ENCODE data around the gene EMID1.

Gene EMID1

GRCh38 chr22:29263791-29264276 lies 58.1 kb downstream of the EMID1 start:
- Histone ChIP-seq H3K36me3 (ENCODE audit: control insufficient read depth, low read depth, low read length) (peaks cover 17% of the 10 kb centered on the region), H3K4me1 (ENCODE audit: control insufficient read depth, low read depth, low read length) (peaks cover 9% of the 10 kb centered on the region)

DNA sequence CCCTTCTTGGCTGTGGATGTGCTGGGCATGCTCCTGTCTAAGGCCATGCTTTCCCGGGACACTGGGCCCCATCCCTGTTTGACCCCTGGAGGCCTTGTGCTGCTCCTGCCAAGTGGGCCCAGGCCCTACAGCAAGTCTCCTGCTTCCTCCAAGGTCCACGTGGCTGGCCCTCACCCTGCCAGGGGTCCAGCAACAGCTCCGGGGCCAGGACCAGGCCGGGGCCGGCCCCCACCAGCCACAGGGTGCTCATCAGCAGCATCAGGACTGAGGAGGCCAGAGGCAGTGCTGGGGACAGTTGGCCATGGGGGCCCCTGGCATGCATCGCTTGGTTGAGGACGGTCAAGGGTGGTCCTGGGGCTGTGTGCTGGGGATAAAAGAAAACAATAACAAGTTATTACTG lies 59.6 kb downstream of the EMID1 start:
- Histone ChIP-seq H3K9me3 (ENCODE audit: control insufficient read depth, low read depth, low read length) (no peaks in the 10 kb centered on the region), H3K27ac (ENCODE audit: low read length) (no peak overlapping the region), H3K36me3 (ENCODE audit: control insufficient read depth, low read depth, low read length) (peaks cover 25% of the 10 kb centered on the region), H3K4me3 (ENCODE audit: low read length) (no peak overlapping the region), H3K9ac (ENCODE audit: low read length) (no peak overlapping the region), H3K27me3 (ENCODE audit: control insufficient read depth, insufficient read depth, low read length) (no peaks in the 10 kb centered on the region), H3K4me1 (ENCODE audit: control insufficient read depth, low read depth, low read length) (peaks cover 16% of the 10 kb centered on the region)

More at GRCh38 chr22:29263791-29264276, 58.1 kb downstream of the EMID1 start:
- Histone ChIP-seq H3K9me3 (ENCODE audit: control insufficient read depth, low read depth, low read length) (no peaks in the 10 kb centered on the region), H3K27ac (ENCODE audit: low read length) (no peak overlapping the region), H3K27me3 (ENCODE audit: control insufficient read depth, insufficient read depth, low read length) (no peaks in the 10 kb centered on the region), H3K4me3 (ENCODE audit: low read length) (no peak overlapping the region), H3K9ac (ENCODE audit: low read length) (no peak overlapping the region)

- no peaks in the 10 kb centered on the region for H3K27me3 ChIP-seq (ENCODE audit: control insufficient read depth, insufficient read depth, low read length)
- no peak overlapping the region for H3K9ac ChIP-seq (ENCODE audit: low read length)
- H3K27ac ChIP-seq (ENCODE audit: low read length): no peak overlapping the region
- peaks cover 20% of the 10 kb centered on the region for H3K4me1 ChIP-seq (ENCODE audit: control insufficient read depth, low read depth, low read length)
- H3K4me3 ChIP-seq (ENCODE audit: low read length): peak overlapping the region; percentile 89
- peaks cover 31% of the 10 kb centered on the region for H3K36me3 ChIP-seq (ENCODE audit: control insufficient read depth, low read depth, low read length)
- H3K9me3 ChIP-seq (ENCODE audit: control insufficient read depth, low read depth, low read length): no peaks in the 10 kb centered on the region
Observed at GRCh38 chr22:29265929-29266328, 60.2 kb downstream of the EMID1 start.

GRCh38 chr22:29266564-29267461 lies 61.1 kb downstream of the EMID1 start:
- H3K9ac ChIP-seq (ENCODE audit: low read length): peak overlapping the region; percentile 99
- H3K4me1 ChIP-seq (ENCODE audit: control insufficient read depth, low read depth, low read length): peaks cover 27% of the 10 kb centered on the region
- peak overlapping the region; percentile 89 for H3K4me3 ChIP-seq (ENCODE audit: low read length)
- H3K27me3 ChIP-seq (ENCODE audit: control insufficient read depth, insufficient read depth, low read length): no peaks in the 10 kb centered on the region
- H3K9me3 ChIP-seq (ENCODE audit: control insufficient read depth, low read depth, low read length): no peaks in the 10 kb centered on the region
- H3K36me3 ChIP-seq (ENCODE audit: control insufficient read depth, low read depth, low read length): peaks cover 40% of the 10 kb centered on the region
- H3K27ac ChIP-seq (ENCODE audit: low read length): peak overlapping the region; percentile 100

DNA sequence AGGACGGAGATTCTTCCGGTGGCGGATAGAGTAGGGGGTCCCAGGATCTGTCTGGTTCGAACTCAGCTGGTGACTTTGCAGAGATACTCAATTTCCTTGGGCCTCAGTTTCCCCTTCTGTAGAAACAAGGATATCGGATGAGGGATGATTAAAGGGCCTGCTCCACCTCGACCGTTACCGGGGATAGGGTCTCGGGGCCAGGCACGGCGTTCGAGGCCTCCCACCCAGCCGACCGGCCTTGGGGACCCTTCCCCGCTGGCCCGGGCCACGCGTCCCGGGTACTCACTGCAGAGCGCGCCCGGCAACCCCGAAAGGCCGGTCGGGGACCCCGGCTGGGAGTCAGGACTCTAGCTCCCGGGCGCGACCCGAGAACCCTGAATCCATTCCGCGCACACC lies 61.8 kb downstream of the EMID1 start:
- H3K27ac ChIP-seq (ENCODE audit: low read length): peak overlapping the region; percentile 100
- no peaks in the 10 kb centered on the region for H3K27me3 ChIP-seq (ENCODE audit: control insufficient read depth, insufficient read depth, low read length)
- H3K9me3 ChIP-seq (ENCODE audit: control insufficient read depth, low read depth, low read length): no peaks in the 10 kb centered on the region
- peaks cover 27% of the 10 kb centered on the region for H3K4me1 ChIP-seq (ENCODE audit: control insufficient read depth, low read depth, low read length)
- peak overlapping the region; percentile 89 for H3K4me3 ChIP-seq (ENCODE audit: low read length)
- peak overlapping the region; percentile 99 for H3K9ac ChIP-seq (ENCODE audit: low read length)
- peaks cover 47% of the 10 kb centered on the region for H3K36me3 ChIP-seq (ENCODE audit: control insufficient read depth, low read depth, low read length)

- Histone ChIP-seq H3K9me3 (ENCODE audit: control insufficient read depth, low read depth, low read length) (no peaks in the 10 kb centered on the region), H3K36me3 (ENCODE audit: control insufficient read depth, low read depth, low read length) (peaks cover 52% of the 10 kb centered on the region), H3K4me3 (ENCODE audit: low read length) (peak within 1 kb of the TSS; percentile 89), H3K9ac (ENCODE audit: low read length) (peak within 1 kb of the TSS; percentile 99), H3K27ac (ENCODE audit: low read length) (peak within 1 kb of the TSS; percentile 100), H3K4me1 (ENCODE audit: control insufficient read depth, low read depth, low read length) (peaks cover 27% of the 10 kb centered on the region), H3K27me3 (ENCODE audit: control insufficient read depth, insufficient read depth, low read length) (no peaks in the 10 kb centered on the region)
Observed at GRCh38 chr22:29267858-29268510, 62.3 kb downstream of the EMID1 start, which contains the start of the genes EWSR1 and RHBDD3. Gene EWSR1, plus strand, starts transcription at chr22:29268268. Its CDS starts 69 bp downstream, at chr22:29268337. Gene RHBDD3, minus strand, starts transcription at chr22:29267981. Its CDS starts 2,355 bp downstream, at chr22:29265626.

DNA sequence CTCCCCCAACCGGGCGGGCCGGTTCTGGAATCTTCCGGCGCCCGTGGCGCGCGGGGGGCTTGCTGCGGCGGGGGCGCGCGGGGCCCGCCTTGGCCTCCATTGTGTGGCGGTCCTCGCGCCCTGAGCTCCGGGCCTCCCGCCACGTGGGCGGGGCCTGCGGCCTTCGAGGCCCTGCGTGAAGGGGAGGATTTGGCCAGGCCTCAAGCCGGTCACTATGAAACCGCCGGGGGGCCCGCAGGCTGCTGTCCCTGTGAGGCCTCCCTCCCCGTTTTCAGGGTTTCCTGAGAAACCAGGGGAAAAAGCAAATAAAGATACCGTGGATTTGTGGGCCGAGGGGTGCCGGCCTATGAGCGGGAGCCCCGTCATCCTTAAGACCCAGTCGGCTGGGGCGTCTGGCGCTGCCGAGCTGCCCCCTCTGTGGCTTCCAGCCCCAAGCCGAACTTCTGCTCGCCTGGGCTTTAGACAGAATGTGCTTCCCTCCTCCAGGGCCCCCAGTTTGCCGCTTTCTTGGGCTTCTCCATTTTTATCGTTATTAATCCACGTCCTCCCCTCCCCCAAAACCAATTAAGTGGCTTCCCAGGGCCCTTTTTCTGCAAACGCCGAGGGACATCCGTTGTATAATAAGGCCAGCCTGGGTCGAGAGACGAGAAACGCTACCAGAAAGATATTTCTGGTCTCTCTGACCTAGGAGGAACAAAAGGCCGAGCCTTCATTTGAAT lies 63.0 kb downstream of the EMID1 start:
- H3K9me3 ChIP-seq (ENCODE audit: control insufficient read depth, low read depth, low read length): no peaks in the 10 kb centered on the region
- no peaks in the 10 kb centered on the region for H3K27me3 ChIP-seq (ENCODE audit: control insufficient read depth, insufficient read depth, low read length)
- H3K36me3 ChIP-seq (ENCODE audit: control insufficient read depth, low read depth, low read length): peaks cover 59% of the 10 kb centered on the region
- H3K27ac ChIP-seq (ENCODE audit: low read length): peak overlapping the region; percentile 100
- H3K4me3 ChIP-seq (ENCODE audit: low read length): peak overlapping the region; percentile 89
- peaks cover 27% of the 10 kb centered on the region for H3K4me1 ChIP-seq (ENCODE audit: control insufficient read depth, low read depth, low read length)
- peak overlapping the region; percentile 99 for H3K9ac ChIP-seq (ENCODE audit: low read length)

DNA sequence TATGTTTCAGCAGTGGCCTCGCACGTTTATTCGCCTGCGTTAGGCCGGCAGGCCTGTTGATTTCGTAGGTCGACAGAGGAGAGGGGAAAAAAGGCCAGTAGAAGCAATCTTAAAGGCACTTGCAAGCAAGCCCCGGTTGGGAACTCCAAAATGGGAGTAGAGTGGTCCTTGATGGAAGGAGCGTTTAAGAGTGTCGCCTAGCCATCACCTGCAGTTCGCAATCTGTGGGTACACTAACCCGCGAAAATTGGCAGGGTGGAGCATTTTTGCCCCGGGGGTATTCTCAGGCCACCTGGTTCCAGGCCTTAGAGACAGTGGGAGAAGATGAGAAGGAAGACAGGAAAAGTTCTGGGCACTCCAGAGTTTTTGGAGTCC lies 63.5 kb downstream of the EMID1 start:
- H3K27me3 ChIP-seq (ENCODE audit: control insufficient read depth, insufficient read depth, low read length): no peaks in the 10 kb centered on the region
- peaks cover 64% of the 10 kb centered on the region for H3K36me3 ChIP-seq (ENCODE audit: control insufficient read depth, low read depth, low read length)
- peak overlapping the region; percentile 100 for H3K27ac ChIP-seq (ENCODE audit: low read length)
- peak overlapping the region; percentile 99 for H3K9ac ChIP-seq (ENCODE audit: low read length)
- H3K9me3 ChIP-seq (ENCODE audit: control insufficient read depth, low read depth, low read length): no peaks in the 10 kb centered on the region
- peaks cover 27% of the 10 kb centered on the region for H3K4me1 ChIP-seq (ENCODE audit: control insufficient read depth, low read depth, low read length)
- H3K4me3 ChIP-seq (ENCODE audit: low read length): peak overlapping the region; percentile 89

- no peak overlapping the region for H3K27ac ChIP-seq (ENCODE audit: low read length)
- peaks cover 67% of the 10 kb centered on the region for H3K36me3 ChIP-seq (ENCODE audit: control insufficient read depth, low read depth, low read length)
- H3K4me3 ChIP-seq (ENCODE audit: low read length): peak overlapping the region; percentile 89
Observed at GRCh38 chr22:29269731-29270474, 64.2 kb downstream of the EMID1 start.

GRCh38 chr22:29270475-29271271 lies 65.0 kb downstream of the EMID1 start:
- Histone ChIP-seq H3K9me3 (ENCODE audit: control insufficient read depth, low read depth, low read length) (no peaks in the 10 kb centered on the region), H3K27ac (ENCODE audit: low read length) (no peak overlapping the region), H3K27me3 (ENCODE audit: control insufficient read depth, insufficient read depth, low read length) (no peaks in the 10 kb centered on the region), H3K4me3 (ENCODE audit: low read length) (peak overlapping the region; percentile 89), H3K9ac (ENCODE audit: low read length) (no peak overlapping the region), H3K36me3 (ENCODE audit: control insufficient read depth, low read depth, low read length) (peaks cover 67% of the 10 kb centered on the region), H3K4me1 (ENCODE audit: control insufficient read depth, low read depth, low read length) (peaks cover 27% of the 10 kb centered on the region)

More at GRCh38 chr22:29269731-29270474, 64.2 kb downstream of the EMID1 start:
- H3K4me1 ChIP-seq (ENCODE audit: control insufficient read depth, low read depth, low read length): peaks cover 27% of the 10 kb centered on the region
- H3K9ac ChIP-seq (ENCODE audit: low read length): peak overlapping the region; percentile 99
- H3K27me3 ChIP-seq (ENCODE audit: control insufficient read depth, insufficient read depth, low read length): no peaks in the 10 kb centered on the region
- H3K9me3 ChIP-seq (ENCODE audit: control insufficient read depth, low read depth, low read length): no peaks in the 10 kb centered on the region

Data from iPS-18a (cell line).